Thyroid gland (tissue), 4 donors: ENCODE data around the gene UQCRHL. TPM values are rescaled to one million over a fixed set of nuclear protein-coding genes. Genes with fewer than 3 reads are reported as not detected.
A peak's percentile ranks its signal among the peaks of the same experiment; 100 is the strongest.

ENCODE experiments used
- DNase-seq, 2 donors: peaks; one replicate each; pipeline ENCODE4 v3.0.0-alpha.2; 2019
- H3K27ac ChIP-seq, 3 donors: fragments of 200-600 bp; sonication (generic); 1 replicate in 2 of 3; 2 replicates in 1 of 3; pipeline ENCODE4 v1.5.1; 2016 to 2019; ENCODE audit warnings: mild to moderate bottlenecking in 1 of 3, moderate library complexity in 1 of 3
- H3K27me3 ChIP-seq: fragments of 200-600 bp; sonication (generic); one replicate; pipeline ENCODE4 v1.5.1; 2019
- H3K36me3 ChIP-seq, 2 donors: fragments of 200-600 bp; sonication (generic); one replicate each; pipeline ENCODE4 v1.5.1; 2016 to 2019
- H3K4me1 ChIP-seq, 2 donors: fragments of 200-600 bp; sonication (generic); one replicate each; pipeline ENCODE4 v1.5.1; 2017 to 2019
- H3K4me3 ChIP-seq, 3 donors: fragments of 200-600 bp; sonication (generic); replicated peaks in 1 of 3; 1 replicate in 2 of 3; 2 replicates in 1 of 3; pipeline ENCODE4 v1.5.1; 2016; ENCODE audit warnings: mild to moderate bottlenecking in 1 of 3
- H3K9me3 ChIP-seq: fragments of 200-600 bp; sonication (generic); one replicate; pipeline ENCODE4 v1.5.1; 2017
- CTCF ChIP-seq, 6 experiments: fragments of 200-600 bp in 3 of 6; fragments of 450-650 bp in 3 of 6; sonication (generic) in 3 of 6; IDR thresholded peaks; one replicate each; pipeline ENCODE4 v1.5.1; 2016 to 2019; ENCODE audit warnings: antibody characterized with exemption in 6 of 6, mild to moderate bottlenecking in 2 of 6, inconsistent platforms in 1 of 6, moderate library complexity in 1 of 6
- POLR2A ChIP-seq, 2 donors: fragments of 450-650 bp; IDR thresholded peaks; one replicate each; pipeline ENCODE4 v1.6.1; 2017; ENCODE audit warnings: antibody characterized with exemption in 2 of 2, mild to moderate bottlenecking in 2 of 2, moderate library complexity in 1 of 2
- WGBS, 2 donors: methylation state at CpG; one replicate each; pipeline ENCODE4 v1.1.5; 2017; 5-methylcytosine and 5-hydroxymethylcytosine counted together
- intact Hi-C: fragments of 100-400 bp; cut with DNase I; formaldehyde crosslinking; loops from one replicate; pipeline ENCODE4 v1.15.1; 2023
- total RNA-seq, 4 donors: library from RNA; depleted of rRNA; stranded (reverse); fragments of >200 nt; gene quantifications; one replicate each; pipeline ENCODE4 v1.2.3, GENCODE V29; 2016

The UQCRHL gene
- total RNA-seq, 4 donors from 2014 or later = 0.81 to 1.3 (median 1.00) TPM

GRCh38 chr1:15771836-15772515 lies 35.5 kb downstream of the UQCRHL start:
- H3K36me3 ChIP-seq = peaks cover 0 to 13% of the 10 kb centered on the region in 2 donors
- no peaks in the 10 kb centered on the region for H3K27me3 ChIP-seq
- WGBS, 2 donors = 67 to 79% methylated on average over 4 to 6 of the region's 6 CpGs
- no peak overlapping the region for H3K27ac ChIP-seq
- no peaks in the 10 kb centered on the region for H3K4me1 ChIP-seq
- H3K4me3 ChIP-seq = no peak overlapping the region
- no peaks in the 10 kb centered on the region for H3K9me3 ChIP-seq
- intact Hi-C loops = no loop called here
- DNase-seq = no peak
- TF ChIP-seq CTCF (IDR thresholded peaks at IDR 0.05) = no peak
- no peak for TF ChIP-seq POLR2A (IDR thresholded peaks at IDR 0.05)

GRCh38 chr1:15770313-15770962 lies 37.0 kb downstream of the UQCRHL start:
- peaks cover 0 to 13% of the 10 kb centered on the region in 2 donors for H3K36me3 ChIP-seq
- WGBS, 2 donors = 91 to 93% methylated on average over 10 to 14 of the region's 14 CpGs
- H3K27ac ChIP-seq = no peak overlapping the region

GRCh38 chr1:15768388-15768787 lies 39.1 kb downstream of the UQCRHL start:
- H3K27me3 ChIP-seq = no peaks in the 10 kb centered on the region
- WGBS, 2 donors = 91 to 99% methylated on average over 6 to 7 of the region's 7 CpGs
- H3K36me3 ChIP-seq = peaks cover 0 to 13% of the 10 kb centered on the region in 2 donors
- TF ChIP-seq POLR2A (IDR thresholded peaks at IDR 0.05) = no peak
- no peak for TF ChIP-seq CTCF (IDR thresholded peaks at IDR 0.05)
- intact Hi-C loops = no loop called here
- no peak for DNase-seq
- no peaks in the 10 kb centered on the region for H3K4me1 ChIP-seq
- H3K9me3 ChIP-seq = no peaks in the 10 kb centered on the region
- no peak overlapping the region for H3K27ac ChIP-seq
- no peak overlapping the region for H3K4me3 ChIP-seq

More at GRCh38 chr1:15770313-15770962, 37.0 kb downstream of the UQCRHL start:
- Histone ChIP-seq H3K9me3 (no peaks in the 10 kb centered on the region), H3K4me3 (no peak overlapping the region), H3K27me3 (no peaks in the 10 kb centered on the region), H3K4me1 (no peaks in the 10 kb centered on the region)
- TF ChIP-seq CTCF (IDR thresholded peaks at IDR 0.05) = no peak
- no peak for TF ChIP-seq POLR2A (IDR thresholded peaks at IDR 0.05)
- no peak for DNase-seq
- intact Hi-C loops = no loop called here

- Histone ChIP-seq H3K27me3 (no peaks in the 10 kb centered on the region), H3K4me3 (no peak overlapping the region), H3K27ac (no peak overlapping the region), H3K9me3 (no peaks in the 10 kb centered on the region), H3K36me3 (peaks cover 0 to 13% of the 10 kb centered on the region in 2 donors), H3K4me1 (no peaks in the 10 kb centered on the region)
- 74 to 78% methylated on average over 5 of the region's 5 CpGs for WGBS, 2 donors
- DNase-seq = peak; percentile 36 to 40
- TF ChIP-seq CTCF (IDR thresholded peaks at IDR 0.05) (no peak), POLR2A (IDR thresholded peaks at IDR 0.05) (no peak)
- intact Hi-C loops = no loop called here
Measured at GRCh38 chr1:15767941-15768340, 39.5 kb downstream of the UQCRHL start.
